Measurements from ENCODE around the gene JUNB. TPM values are rescaled to one million over a fixed set of nuclear protein-coding genes. Genes with fewer than 3 reads are reported as not detected.

The JUNB gene
- total and polyA plus RNA-seq, 2 of the 8 experiments (the other 6 are each of a cell fraction or from before 2014, with no cell fraction given) = 7.4 to 10.0 TPM

GRCh38 chr19:12788682-12789097, 2.6 kb upstream of the JUNB start:
- Histone ChIP-seq H3K79me2 (ENCODE audit: control insufficient read depth in 1 of 2, insufficient read depth in 2 of 2, low read length in 2 of 2) (no peaks in the 10 kb centered on the region), H3K4me2 (ENCODE audit: insufficient read depth in 1 of 2, low read depth in 2 of 2, low read length in 2 of 2) (peak overlapping the region; percentile 70 to 74), H2BK12ac (ENCODE audit: low read depth, low read length) (no peak overlapping the region; the same call in 1 of the 2 replicates), H3K27me3 (replicated peaks in 1 of 4; ENCODE audit: control insufficient read depth in 3 of 4, extremely low read depth in 1 of 4, insufficient read depth in 3 of 4, low read length in 3 of 4) (peaks cover 0 to 18% (median 13%) of the 10 kb centered on the region in 4 experiments; a peak in 5 of 7 replicates), H3K4ac (replicated peaks; ENCODE audit: insufficient read length, low read depth, low read length) (peak overlapping the region; percentile 6), H4K20me1 (replicated peaks in 1 of 2; ENCODE audit: control insufficient read depth in 1 of 2, insufficient read depth in 2 of 2, low read length in 2 of 2) (peaks cover 0 to 1% of the 10 kb centered on the region in 2 experiments), H4K91ac (replicated peaks; ENCODE audit: insufficient read length, low read length) (peak overlapping the region; percentile 15), H3K14ac (ENCODE audit: insufficient read length) (no peak overlapping the region), H4K5ac (ENCODE audit: insufficient read length, low read depth, low read length) (no peak overlapping the region), H3K4me1 (replicated peaks in 1 of 4; ENCODE audit: control insufficient read depth in 3 of 4, insufficient read depth in 4 of 4, low read length in 3 of 4) (peaks cover 12 to 36% (median 21%) of the 10 kb centered on the region in 4 experiments), H3K79me1 (ENCODE audit: low read depth, low read length) (no peaks in the 10 kb centered on the region; the same call in 1 of the 2 replicates), H3K9ac (replicated peaks in 1 of 4; ENCODE audit: extremely low read depth in 1 of 4, low read depth in 3 of 4, low read length in 3 of 4) (0 out of 7 replicates have a peak overlapping the region, but pooled peaks of 2 of the 4 experiments have one; percentile 29 to 38), H3K9me3 (ENCODE audit: insufficient read depth in 2 of 2, low read depth in 1 of 2, low read length in 1 of 2) (no peaks in the 10 kb centered on the region), H2BK20ac (ENCODE audit: low read length) (peak overlapping the region; percentile 82; the same call in 1 of the 2 replicates), H3K56ac (replicated peaks; ENCODE audit: insufficient read length, low read depth, low read length) (no peak overlapping the region), H3K23ac (ENCODE audit: insufficient read length) (no peak overlapping the region), H2BK15ac (ENCODE audit: low read length) (peak overlapping the region; percentile 23; the same call in 1 of the 2 replicates), H3K23me2 (ENCODE audit: low read depth, low read length) (peaks cover 33% of the 10 kb centered on the region), H2BK5ac (ENCODE audit: low read depth, low read length) (0 out of 2 replicates have a peak overlapping the region, but pooled peaks have one; percentile 60), H4K8ac (ENCODE audit: extremely low read depth, insufficient read depth, low read length) (no peak overlapping the region), H3K18ac (ENCODE audit: extremely low read depth, low read length) (peak overlapping the region; percentile 85), H2AFZ (ENCODE audit: low read length) (no peak overlapping the region), H2AK5ac (ENCODE audit: low read depth, low read length) (no peak overlapping the region), H3K36me3 (ENCODE audit: control insufficient read depth in 2 of 4, insufficient read depth in 4 of 4, low read length in 3 of 4) (no peaks in the 10 kb centered on the region), H3K27ac (ENCODE audit: low read depth, low read length) (no peak overlapping the region), H2BK120ac (replicated peaks; ENCODE audit: low read depth, low read length) (no peak overlapping the region), H3K4me3 (ENCODE audit: extremely low read depth in 1 of 4, insufficient read depth in 2 of 4, low read depth in 3 of 4, low read length in 4 of 4) (peak overlapping the region; percentile 36 to 71 (median 53); a peak in 6 of 8 replicates)
- POLR2A ChIA-PET (ENCODE audit: partially characterized antibody) = interaction anchor here (0.6 to 5.5 kb wide), 13 partner anchors 11 to 91 kb away, joined by 3 to 44 read pairs (median 4); partner anchors contain the start of genes GET3, HOOK2, RNASEH2A and TNPO2
- FAIRE-seq (no peak), DNase-seq (ENCODE audit: low read depth in 1 of 2, low spot score in 2 of 2) (no peak)
- CTCF ChIA-PET (ENCODE audit: partially characterized antibody) = interaction anchor here (0.5 to 4.5 kb wide), 6 partner anchors 11 to 88 kb away, joined by 3 to 39 read pairs (median 6); partner anchors contain the start of genes PRDX2 and THSD8
- TF ChIP-seq HDAC2 (IDR thresholded peaks at IDR 0.05; ENCODE audit: borderline replicate concordance in 1 of 2, low read depth in 2 of 2, low read length in 2 of 2) (0 out of 4 replicates have a peak, but pooled peaks of 1 of the 2 experiments have one; percentile 53), TCF12 (IDR thresholded peaks at IDR 0.05; ENCODE audit: low read depth, low read length) (peak; percentile 71; the same call in 1 of the 2 replicates), TAF1 (IDR thresholded peaks at IDR 0.05; ENCODE audit: low read depth, low read length) (peak; percentile 26; the same call in 1 of the 2 replicates), SIN3A (conservative IDR thresholded peaks at IDR 0.05 in 1 of 2, IDR thresholded peaks at IDR 0.05 in 1 of 2; ENCODE audit: low read depth in 1 of 2, low read length in 2 of 2) (0 out of 4 replicates have a peak, but pooled peaks of 1 of the 2 experiments have one; percentile 56), FOSL1 (IDR thresholded peaks at IDR 0.05; ENCODE audit: insufficient read depth, low read depth, low read length) (no peak), MAX (IDR thresholded peaks at IDR 0.05) (0 out of 2 replicates have a peak, but pooled peaks have one; percentile 47), CHD2 (IDR thresholded peaks at IDR 0.05; ENCODE audit: low read length) (0 out of 2 replicates have a peak, but pooled peaks have one; percentile 46), KDM1A (IDR thresholded peaks at IDR 0.05; ENCODE audit: borderline replicate concordance, low read length) (no peak)
- 15% methylated on average over 9 of the region's 12 CpGs; no CpG with 5 or more reads in 1 of the 2 experiments for WGBS, 2 experiments (ENCODE audit: extremely low coverage in 1 of 2, insufficient coverage in 1 of 2, insufficient read length in 1 of 2, insufficient replicate concordance in 2 of 2, low coverage in 1 of 2, low lambda C conversion rate in 2 of 2, missing lambda C conversion rate in 1 of 2)
